PFSK-1 (cell line): ENCODE results near the gene ADAMTS2.

Source experiments
- FOXP2 ChIP-seq: optimal IDR thresholded peaks from 2 replicates; pipeline ENCODE3; 2011; ENCODE audit warnings: borderline replicate concordance, control low read depth, inconsistent platforms; ENCODE audit not compliant: insufficient read depth; ENCODE audit errors: extremely low read length, extremely low read depth
- POLR2AphosphoS5 ChIP-seq: IDR thresholded peaks from 2 replicates; pipeline ENCODE4 v1.6.1; 2012; ENCODE audit warnings: low read depth, mild to moderate bottlenecking, control low read depth, low read length, moderate library complexity
- REST ChIP-seq, 2 experiments: IDR thresholded peaks; 2 replicates each; pipeline versions ENCODE4 v1.6.1 to v1.8.0; 2011 to 2012; ENCODE audit warnings: low read depth in 2 of 2, low read length in 2 of 2, control low read depth in 1 of 2, inconsistent platforms in 1 of 2, mild to moderate bottlenecking in 1 of 2, moderate library complexity in 1 of 2; ENCODE audit not compliant: insufficient read depth in 1 of 2
- SIN3A ChIP-seq: IDR thresholded peaks from 2 replicates; pipeline ENCODE4 v1.6.1; 2012; ENCODE audit warnings: mild to moderate bottlenecking, low read length, moderate library complexity, borderline replicate concordance; ENCODE audit not compliant: insufficient read depth
- TAF1 ChIP-seq: IDR thresholded peaks from 2 replicates; pipeline ENCODE4 v1.6.1; 2012; ENCODE audit warnings: low read length, control low read depth, borderline replicate concordance; ENCODE audit not compliant: insufficient read depth

The ADAMTS2 gene

GRCh38 chr5:179185941-179186411 is 159.3 kb downstream of the ADAMTS2 start:
- no peak for TF ChIP-seq TAF1
- no peak for TF ChIP-seq SIN3A
- no peak for TF ChIP-seq POLR2AphosphoS5
- no peak for TF ChIP-seq FOXP2
- TF ChIP-seq REST (IDR thresholded peaks at IDR 0.05; ENCODE audit: insufficient read depth in 1 of 2, low read depth in 2 of 2, low read length in 2 of 2): no peak

GRCh38 chr5:179185256-179185940 is 159.9 kb downstream of the ADAMTS2 start:
- TF ChIP-seq POLR2AphosphoS5 (no peak), FOXP2 (no peak), REST (IDR thresholded peaks at IDR 0.05; ENCODE audit: insufficient read depth in 1 of 2, low read depth in 2 of 2, low read length in 2 of 2) (no peak), SIN3A (no peak), TAF1 (no peak)

- no peak for TF ChIP-seq SIN3A
Observed at GRCh38 chr5:179184521-179185050, 160.7 kb downstream of the ADAMTS2 start.

GRCh38 chr5:179183481-179183880 is 161.8 kb downstream of the ADAMTS2 start:
- TF ChIP-seq REST (IDR thresholded peaks at IDR 0.05; ENCODE audit: insufficient read depth in 1 of 2, low read depth in 2 of 2, low read length in 2 of 2) (no peak), FOXP2 (no peak), TAF1 (no peak), SIN3A (no peak), POLR2AphosphoS5 (no peak)

- TF ChIP-seq FOXP2 (no peak), SIN3A (no peak), REST (IDR thresholded peaks at IDR 0.05; ENCODE audit: insufficient read depth in 1 of 2, low read depth in 2 of 2, low read length in 2 of 2) (no peak), TAF1 (no peak), POLR2AphosphoS5 (no peak)
Observed at GRCh38 chr5:179182601-179183000, 162.7 kb downstream of the ADAMTS2 start.
